GM19455 (cell line): ENCODE results near the gene MAP1B.

Source experiments
- ATAC-seq: cut with Tn5 transposase; IDR thresholded peaks from one replicate; pipeline ENCODE4 v1.9.1; 2021; ENCODE audit not compliant: unreplicated experiment

MAP1B gene

GRCh38 chr5:72188166-72188565 is 80.9 kb downstream of the MAP1B start:
- no peak for ATAC-seq

- no peak for ATAC-seq
These were observed 81.9 kb downstream of the MAP1B start for GRCh38 chr5:72189146-72189545.

GRCh38 chr5:72191404-72191803 is 84.1 kb downstream of the MAP1B start:
- ATAC-seq: no peak

GRCh38 chr5:72194846-72195245 is 87.6 kb downstream of the MAP1B start:
- ATAC-seq: peak; percentile 95

GRCh38 chr5:72195581-72195980 is 88.3 kb downstream of the MAP1B start:
- no peak for ATAC-seq

GRCh38 chr5:72197393-72197792 is 90.1 kb downstream of the MAP1B start:
- ATAC-seq: no peak

- no peak for ATAC-seq
These were observed 92.4 kb downstream of the MAP1B start for GRCh38 chr5:72199681-72200080.

GRCh38 chr5:72202331-72202825 is 95.1 kb downstream of the MAP1B start:
- ATAC-seq: no peak

GRCh38 chr5:72203251-72203845 is 96.1 kb downstream of the MAP1B start:
- ATAC-seq: no peak

- no peak for ATAC-seq
These were observed 97.7 kb downstream of the MAP1B start for GRCh38 chr5:72204946-72205345.

- ATAC-seq: no peak
These were observed 98.2 kb downstream of the MAP1B start for GRCh38 chr5:72205431-72206009.

GRCh38 chr5:72206160-72206559 is 98.9 kb downstream of the MAP1B start:
- no peak for ATAC-seq

GRCh38 chr5:72206994-72207393 is 99.7 kb downstream of the MAP1B start:
- ATAC-seq: no peak

GRCh38 chr5:72208324-72208926 is 101.2 kb downstream of the MAP1B start:
- ATAC-seq: no peak

- ATAC-seq: no peak
These were observed 102.2 kb downstream of the MAP1B start for GRCh38 chr5:72209147-72210115.

GRCh38 chr5:72210888-72211678 is 103.8 kb downstream of the MAP1B start:
- ATAC-seq: no peak

GRCh38 chr5:72212171-72212570 is 104.9 kb downstream of the MAP1B start:
- ATAC-seq: no peak

GRCh38 chr5:72213482-72213881 is 106.2 kb downstream of the MAP1B start:
- ATAC-seq: no peak

GRCh38 chr5:72214168-72214567 is 106.9 kb downstream of the MAP1B start:
- ATAC-seq: no peak

- no peak for ATAC-seq
These were observed 109.5 kb downstream of the MAP1B start for GRCh38 chr5:72216756-72217155.

GRCh38 chr5:72221099-72221498 is 113.8 kb downstream of the MAP1B start:
- no peak for ATAC-seq
